HG03103 (cell line): Measurements from ENCODE around the gene LANCL1.
"Not testable (repeated sequence)": the region's sequence is repeated elsewhere in the genome, so short reads cannot be mapped to it uniquely, and the experiment has no call there.

ENCODE experiments used
- ATAC-seq: cut with Tn5 transposase; IDR thresholded peaks from one replicate; pipeline ENCODE4 v1.9.1; 2021; ENCODE audit warnings: low read depth; ENCODE audit not compliant: unreplicated experiment

LANCL1 gene

DNA sequence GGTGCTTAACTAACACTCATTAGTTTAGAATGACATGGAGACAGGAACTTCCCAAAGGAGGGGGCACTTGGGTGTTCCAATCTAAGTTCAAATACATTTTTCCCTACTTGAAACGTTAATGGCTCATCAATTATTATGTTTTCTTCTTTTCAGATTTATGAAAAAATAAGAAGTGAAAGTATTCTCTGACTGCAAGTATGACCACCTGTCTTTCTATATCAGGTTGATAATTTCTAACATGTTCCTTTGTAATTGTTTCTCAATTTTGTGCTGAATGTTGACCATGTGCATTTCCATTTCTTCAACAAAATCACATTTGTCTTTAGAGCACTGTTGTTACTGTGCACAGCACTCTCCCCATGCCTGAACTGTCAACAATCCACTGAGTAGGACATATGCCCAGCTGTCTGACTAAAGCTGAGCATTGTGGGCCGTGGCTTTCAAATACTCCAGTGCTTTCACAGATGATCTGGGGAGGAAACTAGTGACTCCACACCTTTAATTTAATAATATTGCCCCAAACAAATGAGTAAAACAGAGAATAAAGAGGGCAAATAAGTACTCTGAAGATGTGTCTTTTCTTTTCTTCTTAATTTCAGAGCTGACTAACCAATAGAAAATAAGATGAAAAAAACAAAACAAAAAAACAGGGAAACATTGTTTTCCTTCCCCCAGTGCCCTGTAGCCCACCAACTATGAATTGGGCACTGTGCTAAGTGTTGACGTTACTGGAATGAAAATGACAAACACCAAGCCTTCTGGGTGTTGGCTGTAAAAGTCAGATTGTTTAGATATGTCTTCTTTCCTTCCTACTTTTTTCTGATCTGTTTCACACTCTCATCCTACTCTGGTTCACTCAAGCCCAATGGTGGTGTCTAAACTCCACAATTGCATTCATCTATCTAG lies 16.0 kb downstream of the LANCL1 start:
- ATAC-seq = peak; percentile 46

GRCh38 chr2:210459880-210460279 lies 16.7 kb downstream of the LANCL1 start:
- no peak for ATAC-seq

GRCh38 chr2:210459407-210459806 lies 17.2 kb downstream of the LANCL1 start:
- ATAC-seq = no peak

GRCh38 chr2:210458395-210458794 lies 18.2 kb downstream of the LANCL1 start:
- ATAC-seq = no peak

DNA sequence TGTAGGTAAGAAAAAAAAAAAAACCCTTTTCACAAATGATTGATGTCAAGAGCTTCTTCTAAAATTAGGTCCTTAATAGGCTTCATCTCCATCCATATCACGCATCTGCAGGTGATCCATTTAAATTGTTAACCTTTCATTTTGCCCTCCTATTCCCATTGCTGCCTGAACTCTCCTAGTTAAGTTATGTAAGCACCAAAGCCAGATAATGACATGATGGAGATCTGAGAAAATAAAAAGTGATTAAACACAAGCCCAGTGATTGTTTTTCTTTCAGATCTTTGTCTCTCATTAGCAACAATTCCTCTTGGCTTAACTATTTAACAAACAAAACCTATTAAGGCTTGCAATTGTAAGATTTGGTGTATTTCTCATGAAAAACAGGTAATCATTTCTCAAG lies 20.0 kb downstream of the LANCL1 start:
- no peak for ATAC-seq

GRCh38 chr2:210454336-210454735 lies 22.2 kb downstream of the LANCL1 start:
- no peak for ATAC-seq

DNA sequence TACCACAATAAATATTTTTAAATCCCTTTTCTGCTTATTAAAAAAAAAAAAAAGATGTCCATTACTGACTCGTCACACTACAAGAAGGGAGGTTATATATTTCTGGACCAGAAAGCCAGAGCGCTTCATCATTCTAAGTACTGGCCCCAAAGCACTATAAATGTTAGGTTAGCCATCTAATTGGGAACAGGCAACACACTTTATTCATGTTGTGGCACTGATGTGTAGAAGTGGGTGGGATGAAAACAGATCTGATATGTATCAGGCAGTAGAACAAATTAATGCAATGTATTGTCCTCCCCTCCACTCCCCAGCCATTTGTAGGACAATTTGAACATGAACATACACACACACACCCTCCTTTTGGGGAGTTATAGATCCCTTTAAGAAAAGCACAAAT lies 24.4 kb downstream of the LANCL1 start:
- ATAC-seq = no peak

DNA sequence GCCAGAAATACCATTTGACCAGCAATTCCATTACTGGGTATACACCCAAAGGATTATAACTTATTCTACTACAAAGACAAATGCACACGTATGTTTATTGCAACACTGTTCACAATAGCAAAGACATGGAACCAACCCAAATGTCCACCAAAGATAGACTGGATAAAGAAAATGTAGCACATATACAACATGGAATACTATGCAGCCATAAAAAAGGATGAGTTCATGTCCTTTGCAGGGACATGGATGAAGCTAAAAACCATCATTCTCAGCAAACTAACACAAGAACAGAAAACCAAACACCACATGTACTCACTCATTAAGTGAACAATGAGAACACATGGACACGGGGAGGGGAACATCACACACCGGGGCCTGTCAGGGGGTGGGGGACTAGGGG lies 25.6 kb downstream of the LANCL1 start:
- ATAC-seq = not testable (repeated sequence)

- ATAC-seq = no peak
These were observed 30.8 kb downstream of the LANCL1 start for GRCh38 chr2:210445732-210446131.

GRCh38 chr2:210445116-210445707 lies 31.3 kb downstream of the LANCL1 start:
- peak; percentile 52 for ATAC-seq

GRCh38 chr2:210443527-210443926 lies 33.0 kb downstream of the LANCL1 start:
- ATAC-seq = no peak

GRCh38 chr2:210442878-210443277 lies 33.7 kb downstream of the LANCL1 start:
- no peak for ATAC-seq

GRCh38 chr2:210442457-210442856 lies 34.1 kb downstream of the LANCL1 start:
- ATAC-seq = no peak

GRCh38 chr2:210440206-210440605 lies 36.4 kb downstream of the LANCL1 start:
- no peak for ATAC-seq

DNA sequence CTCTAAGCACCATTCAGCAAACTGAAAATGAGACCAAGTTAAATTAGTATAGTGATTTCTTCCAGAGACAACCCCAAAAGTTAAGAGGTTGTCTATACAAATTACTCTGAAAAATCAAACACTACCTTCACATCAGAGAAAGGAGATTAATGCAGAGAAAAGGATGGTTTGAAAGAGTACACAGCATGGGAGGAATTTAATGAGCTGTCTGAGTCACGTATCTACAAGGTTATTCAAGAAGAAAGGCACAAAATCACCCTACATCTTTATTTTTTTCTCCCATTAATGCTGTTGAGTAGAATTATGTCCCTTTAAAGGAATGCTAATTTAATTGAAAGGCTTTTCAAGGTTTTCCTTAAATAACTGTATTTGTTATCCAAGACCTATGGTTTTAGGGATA lies 41.1 kb downstream of the LANCL1 start:
- ATAC-seq = no peak

GRCh38 chr2:210432633-210433032 lies 43.9 kb downstream of the LANCL1 start:
- no peak for ATAC-seq

DNA sequence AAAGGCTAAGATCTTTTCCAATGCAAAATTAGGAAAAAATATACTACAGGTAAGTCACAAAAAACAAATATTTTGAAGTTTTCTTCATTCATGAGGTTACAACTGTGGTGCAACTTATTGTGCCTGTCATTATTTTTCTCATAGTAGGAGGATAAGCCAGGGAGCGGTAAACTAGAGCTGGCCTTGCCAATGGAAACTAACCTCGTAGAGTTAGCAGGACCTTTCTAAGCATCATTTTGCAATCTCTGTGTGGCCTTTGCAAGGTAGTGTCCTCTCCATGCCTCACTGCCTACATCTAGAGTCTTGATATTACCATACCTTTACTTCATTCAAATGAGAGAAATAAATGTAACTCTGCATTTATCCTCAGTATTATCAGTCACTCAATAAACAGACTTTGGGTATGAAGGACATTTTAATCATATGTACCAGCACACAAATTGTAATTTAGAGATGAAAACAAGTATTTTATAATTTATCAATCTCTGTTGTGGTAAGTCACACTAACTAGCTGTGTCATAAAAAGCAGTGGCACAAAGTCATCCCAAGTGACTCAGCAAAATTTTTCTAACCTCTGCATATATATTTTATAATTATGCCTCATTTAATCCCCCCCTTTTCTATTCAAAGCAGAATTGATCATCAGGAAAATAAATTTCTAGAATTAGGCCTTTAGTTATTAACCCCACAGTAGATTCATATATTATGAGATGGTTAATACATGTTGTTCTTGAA lies 47.0 kb downstream of the LANCL1 start:
- no peak for ATAC-seq

GRCh38 chr2:210428393-210429179 lies 48.0 kb downstream of the LANCL1 start:
- ATAC-seq = no peak

- not testable (repeated sequence) for ATAC-seq
These were observed 49.2 kb downstream of the LANCL1 start for GRCh38 chr2:210427309-210427708.

GRCh38 chr2:210422366-210422765 lies 54.2 kb downstream of the LANCL1 start:
- ATAC-seq = no peak

DNA sequence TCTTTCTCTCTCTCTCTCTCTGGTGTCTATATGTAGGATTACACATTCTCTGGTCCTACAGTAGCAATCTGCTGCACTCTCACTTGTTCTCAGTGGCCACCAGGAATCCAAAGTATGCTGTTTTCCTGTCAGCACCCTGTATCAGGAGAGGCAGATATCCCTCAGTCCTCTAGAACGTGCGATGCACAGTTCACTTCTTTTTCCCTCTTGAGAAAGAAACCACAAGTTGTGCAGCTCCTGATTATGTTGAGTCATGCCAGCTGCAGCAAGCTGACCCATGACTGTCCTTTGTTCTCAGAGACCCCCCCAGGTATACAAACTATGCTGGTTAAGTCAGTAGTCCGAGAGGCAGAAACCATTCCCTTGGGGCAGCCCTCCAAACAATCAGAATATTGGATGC lies 54.6 kb downstream of the LANCL1 start:
- ATAC-seq = no peak
